IMR-90 (cell line): ENCODE results near the gene SETX. TPM values are rescaled to one million over a fixed set of nuclear protein-coding genes. Genes with fewer than 3 reads are reported as not detected.

Experiments used
- ATAC-seq: fragments of 200-7000 bp; cut with Tn5 transposase; 2 replicates; pipeline ENCODE4 v1.9.1; 2020; ENCODE audit warnings: low read depth, mild to moderate bottlenecking, moderate library complexity
- BruUV-seq: library from RNA; stranded (reverse); fragments of 400-500 nt; replicated peaks from 2 replicates; lab custom pipeline; 2021; lab: Mats Ljungman, UMichigan
- CTCF ChIA-PET: fragments of 300-600 bp; formaldehyde crosslinking; extraction: SDS; loops from one replicate; lab custom pipeline; 2021; ENCODE audit warnings: antibody characterized with exemption; lab: Yijun Ruan, JAX
- POLR2A ChIA-PET: fragments of 300-600 bp; sonication (Branson Sonifier 250); formaldehyde crosslinking; loops from one replicate; lab custom pipeline; 2022; ENCODE audit warnings: antibody characterized with exemption; ENCODE audit not compliant: unreplicated experiment; lab: Charles Lee
- DNase-seq: peaks from one replicate; pipeline ENCODE4 v3.0.0; 2013
- H2AFZ ChIP-seq: replicated peaks from 2 replicates; pipeline ENCODE3; 2013; ENCODE audit warnings: low read length, mild to moderate bottlenecking; ENCODE audit not compliant: poor library complexity
- H2AK5ac ChIP-seq: 2 replicates; pipeline ENCODE4 v1.6.1; 2013; ENCODE audit warnings: low read depth, low read length, inconsistent platforms
- H2AK9ac ChIP-seq: replicated peaks from 2 replicates; pipeline ENCODE3; 2013; ENCODE audit warnings: mild to moderate bottlenecking, low read depth, low read length, moderate library complexity; ENCODE audit not compliant: poor library complexity
- H2BK120ac ChIP-seq: 2 replicates; pipeline ENCODE4 v1.6.1; 2013; ENCODE audit warnings: low read depth, low read length, inconsistent platforms
- H2BK15ac ChIP-seq: 3 replicates; pipeline ENCODE4 v1.6.1; 2013; ENCODE audit warnings: low read depth, low read length, inconsistent platforms
- H2BK20ac ChIP-seq: 2 replicates; pipeline ENCODE4 v1.6.1; 2013; ENCODE audit warnings: low read depth, mild to moderate bottlenecking, inconsistent platforms, low read length, moderate library complexity
- H2BK5ac ChIP-seq: 2 replicates; pipeline ENCODE4 v1.6.1; 2013; ENCODE audit warnings: mild to moderate bottlenecking, low read depth, low read length, inconsistent platforms; ENCODE audit not compliant: poor library complexity, severe bottlenecking
- H3K14ac ChIP-seq: replicated peaks from 2 replicates; pipeline ENCODE4 v1.6.1; 2013; ENCODE audit warnings: low read depth, low read length, inconsistent platforms
- H3K18ac ChIP-seq: 2 replicates; pipeline ENCODE4 v1.6.1; 2013; ENCODE audit warnings: low read depth, low read length, control low read depth
- H3K23ac ChIP-seq: 2 replicates; pipeline ENCODE4 v1.6.1; 2013; ENCODE audit warnings: low read depth, low read length, inconsistent platforms
- H3K27ac ChIP-seq: 2 replicates; pipeline ENCODE4 v1.5.1; 2013; ENCODE audit warnings: mild to moderate bottlenecking, control low read depth, low read length; ENCODE audit not compliant: insufficient read depth
- H3K27me3 ChIP-seq: 2 replicates; pipeline ENCODE4 v1.6.1; 2013; ENCODE audit warnings: low read length; ENCODE audit not compliant: control insufficient read depth, insufficient read depth
- H3K36me3 ChIP-seq: 2 replicates; pipeline ENCODE4 v1.6.1; 2013; ENCODE audit warnings: low read length, mixed read lengths; ENCODE audit not compliant: control insufficient read depth, insufficient read depth
- H3K4ac ChIP-seq: 2 replicates; pipeline ENCODE4 v1.6.1; 2013; ENCODE audit warnings: low read depth, low read length, inconsistent platforms
- H3K4me1 ChIP-seq: 2 replicates; pipeline ENCODE4 v1.6.1; 2013; ENCODE audit warnings: low read length, mixed read lengths; ENCODE audit not compliant: control insufficient read depth, insufficient read depth
- H3K4me2 ChIP-seq: 2 replicates; pipeline ENCODE4 v1.6.1; 2013; ENCODE audit warnings: low read depth, mild to moderate bottlenecking, control low read depth, low read length, moderate library complexity
- H3K4me3 ChIP-seq: 2 replicates; pipeline ENCODE4 v1.5.1; 2013; ENCODE audit warnings: low read depth, mild to moderate bottlenecking, control low read depth, low read length, moderate library complexity; ENCODE audit not compliant: insufficient read depth
- H3K56ac ChIP-seq: 2 replicates; pipeline ENCODE4 v1.6.1; 2013; ENCODE audit warnings: low read length, inconsistent platforms; ENCODE audit not compliant: insufficient read depth; ENCODE audit errors: extremely low read depth
- H3K79me1 ChIP-seq, 2 experiments: 2 replicates each; pipeline ENCODE4 v1.6.1; 2013; ENCODE audit warnings: low read length in 2 of 2, inconsistent platforms in 1 of 2, low read depth in 1 of 2
- H3K9ac ChIP-seq: 2 replicates; pipeline ENCODE4 v1.6.1; 2013; ENCODE audit warnings: low read depth, low read length, control low read depth
- H3K9me1 ChIP-seq: 2 replicates; pipeline ENCODE4 v1.6.1; 2013; ENCODE audit warnings: low read length, inconsistent platforms; ENCODE audit not compliant: insufficient read depth
- H3K9me3 ChIP-seq: 2 replicates; pipeline ENCODE4 v1.6.1; 2013; ENCODE audit warnings: low read length; ENCODE audit not compliant: control insufficient read depth, insufficient read depth
- H4K20me1 ChIP-seq: 2 replicates; pipeline ENCODE4 v1.6.1; 2013; ENCODE audit warnings: low read length, inconsistent platforms; ENCODE audit not compliant: insufficient read depth
- H4K5ac ChIP-seq: 2 replicates; pipeline ENCODE4 v1.6.1; 2013; ENCODE audit warnings: mild to moderate bottlenecking, low read depth, low read length, control low read depth
- H4K8ac ChIP-seq, 2 experiments: 2 replicates each; pipeline ENCODE4 v1.6.1; 2013; ENCODE audit warnings: low read depth in 2 of 2, low read length in 2 of 2, control low read depth in 1 of 2, inconsistent platforms in 1 of 2
- H4K91ac ChIP-seq: 2 replicates; pipeline ENCODE4 v1.6.1; 2013; ENCODE audit warnings: low read depth, low read length, inconsistent platforms; ENCODE audit not compliant: insufficient read depth
- CEBPB ChIP-seq: IDR thresholded peaks from 2 replicates; pipeline ENCODE4 v1.6.1; 2012; ENCODE audit warnings: low read depth, low read length, improper control_type of control experiment
- CHD1 ChIP-seq: IDR thresholded peaks from 2 replicates; pipeline ENCODE4 v1.6.1; 2012; ENCODE audit warnings: low read depth, low read length, improper control_type of control experiment
- FOS ChIP-seq: fragments of 150-350 bp; IDR thresholded peaks from 2 replicates; pipeline ENCODE4 v1.6.1; 2016; ENCODE audit warnings: low read depth, low read length
- MAFK ChIP-seq: IDR thresholded peaks from 2 replicates; pipeline ENCODE4 v1.6.1; 2012; ENCODE audit warnings: low read depth, low read length, improper control_type of control experiment
- MAZ ChIP-seq: IDR thresholded peaks from 2 replicates; pipeline ENCODE4 v1.6.1; 2012; ENCODE audit warnings: low read depth, mild to moderate bottlenecking, low read length, improper control_type of control experiment, moderate library complexity, borderline replicate concordance
- MXI1 ChIP-seq: IDR thresholded peaks from 2 replicates; pipeline ENCODE4 v1.6.1; 2012; ENCODE audit warnings: low read depth, mild to moderate bottlenecking, low read length, moderate library complexity, borderline replicate concordance
- POLR2A ChIP-seq: IDR thresholded peaks from 2 replicates; pipeline ENCODE4 v1.6.1; 2012; ENCODE audit warnings: mild to moderate bottlenecking, low read depth, low read length
- RAD21 ChIP-seq: IDR thresholded peaks from 2 replicates; pipeline ENCODE4 v1.6.1; 2012; ENCODE audit warnings: low read length, improper control_type of control experiment
- SMC3 ChIP-seq: fragments of 150-350 bp; IDR thresholded peaks from 2 replicates; pipeline ENCODE4 v1.6.1; 2016; ENCODE audit warnings: low read depth, mild to moderate bottlenecking, antibody characterized with exemption, low read length, moderate library complexity
- WGBS, 2 experiments: methylation state at CpG; one replicate each; pipeline versions ENCODE4 v1.1.5 to v1.1.7; 2013; ENCODE audit warnings: missing lambda C conversion rate in 2 of 2; ENCODE audit not compliant: insufficient read length in 1 of 2; ENCODE audit errors: extremely low coverage in 2 of 2; 5-methylcytosine and 5-hydroxymethylcytosine counted together
- dilution Hi-C: fragments of 300-500 bp; cut with HindIII; formaldehyde crosslinking; loops from one replicate; pipeline ENCODE4 v1.14.3; 2018; ENCODE audit warnings: low sequenced_read_pairs; ENCODE audit not compliant: unreplicated experiment
- in situ Hi-C: fragments of 300-500 bp; cut with MboI; formaldehyde crosslinking; loops from 3 replicates; pipeline ENCODE4 v1.14.3; 2019; ENCODE audit warnings: low sequenced_read_pairs, inconsistent platforms, mixed read lengths
- intact Hi-C: fragments of 100-400 bp; cut with micrococcal nuclease; formaldehyde crosslinking; loops from 2 replicates; pipeline ENCODE4 v1.10.0; 2022
- polyA plus RNA-seq, 3 experiments: library from polyadenylated mRNA; depleted of rRNA; stranded (reverse); fragments of >200 nt; gene quantifications; 2 replicates each; pipeline ENCODE4 v1.2.3, GENCODE V29; 2012; ENCODE audit warnings: low replicate concordance in 1 of 3
- total RNA-seq: library from RNA; depleted of rRNA; stranded (reverse); fragments of >200 nt; gene quantifications from 2 replicates; pipeline ENCODE4 v1.2.3, GENCODE V29; 2012
- TF ChIP-seq, protein P1 (sequence below): conservative IDR thresholded peaks from 2 replicates; pipeline ENCODE4 v1.5.1; 2012; ENCODE audit warnings: mild to moderate bottlenecking, low read depth, low read length, improper control_type of control experiment
- TF ChIP-seq, protein P2 (sequence below): fragments of 150-350 bp; IDR thresholded peaks from 2 replicates; pipeline ENCODE4 v1.6.1; 2016; ENCODE audit warnings: low read depth, mild to moderate bottlenecking, low read length, moderate library complexity, borderline replicate concordance
- TF ChIP-seq, protein P3 (sequence below): fragments of 150-350 bp; IDR thresholded peaks from 2 replicates; pipeline ENCODE4 v1.6.1; 2017; ENCODE audit warnings: mild to moderate bottlenecking, antibody characterized with exemption, low read length, low read depth

SETX gene
- total and polyA plus RNA-seq, 2 of the 4 experiments (the other 2 are of a cell fraction) = 13.1 to 55.0 TPM

DNA sequence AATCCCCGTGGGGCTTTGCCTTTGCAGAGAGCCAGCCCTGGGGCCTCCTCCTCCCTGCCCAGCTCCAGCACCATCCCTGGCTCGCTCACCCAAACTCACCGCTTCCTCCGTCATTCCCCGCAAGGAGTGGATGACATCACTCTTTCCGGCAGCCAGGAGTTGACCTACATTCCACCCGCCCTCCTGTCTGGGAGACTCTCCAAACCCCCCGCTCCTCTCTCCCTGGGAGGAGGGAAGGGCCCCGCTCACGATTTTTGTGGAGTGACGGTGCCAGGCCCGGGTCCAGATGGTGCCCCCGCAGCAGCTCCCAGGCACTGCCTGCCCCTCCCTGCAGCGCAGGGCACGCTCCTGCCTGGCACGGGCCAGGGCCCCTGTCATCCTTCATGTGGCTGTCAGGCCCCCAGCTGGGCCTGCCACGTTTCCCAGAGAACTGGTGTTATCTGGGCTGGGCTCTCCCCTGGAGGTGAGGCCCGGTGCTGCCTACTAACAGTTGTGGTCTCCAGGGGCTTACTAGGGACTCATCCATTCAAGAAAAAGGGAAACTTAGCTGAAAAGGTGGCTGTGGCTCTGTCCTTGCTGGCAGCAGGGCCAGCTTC lies 140.7 kb downstream of the SETX start (continued):
- TF ChIP-seq, protein P1, sequence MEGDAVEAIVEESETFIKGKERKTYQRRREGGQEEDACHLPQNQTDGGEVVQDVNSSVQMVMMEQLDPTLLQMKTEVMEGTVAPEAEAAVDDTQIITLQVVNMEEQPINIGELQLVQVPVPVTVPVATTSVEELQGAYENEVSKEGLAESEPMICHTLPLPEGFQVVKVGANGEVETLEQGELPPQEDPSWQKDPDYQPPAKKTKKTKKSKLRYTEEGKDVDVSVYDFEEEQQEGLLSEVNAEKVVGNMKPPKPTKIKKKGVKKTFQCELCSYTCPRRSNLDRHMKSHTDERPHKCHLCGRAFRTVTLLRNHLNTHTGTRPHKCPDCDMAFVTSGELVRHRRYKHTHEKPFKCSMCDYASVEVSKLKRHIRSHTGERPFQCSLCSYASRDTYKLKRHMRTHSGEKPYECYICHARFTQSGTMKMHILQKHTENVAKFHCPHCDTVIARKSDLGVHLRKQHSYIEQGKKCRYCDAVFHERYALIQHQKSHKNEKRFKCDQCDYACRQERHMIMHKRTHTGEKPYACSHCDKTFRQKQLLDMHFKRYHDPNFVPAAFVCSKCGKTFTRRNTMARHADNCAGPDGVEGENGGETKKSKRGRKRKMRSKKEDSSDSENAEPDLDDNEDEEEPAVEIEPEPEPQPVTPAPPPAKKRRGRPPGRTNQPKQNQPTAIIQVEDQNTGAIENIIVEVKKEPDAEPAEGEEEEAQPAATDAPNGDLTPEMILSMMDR = peak; percentile 23; the same call in 1 of the 2 replicates
- TF ChIP-seq CHD1 = no peak

DNA sequence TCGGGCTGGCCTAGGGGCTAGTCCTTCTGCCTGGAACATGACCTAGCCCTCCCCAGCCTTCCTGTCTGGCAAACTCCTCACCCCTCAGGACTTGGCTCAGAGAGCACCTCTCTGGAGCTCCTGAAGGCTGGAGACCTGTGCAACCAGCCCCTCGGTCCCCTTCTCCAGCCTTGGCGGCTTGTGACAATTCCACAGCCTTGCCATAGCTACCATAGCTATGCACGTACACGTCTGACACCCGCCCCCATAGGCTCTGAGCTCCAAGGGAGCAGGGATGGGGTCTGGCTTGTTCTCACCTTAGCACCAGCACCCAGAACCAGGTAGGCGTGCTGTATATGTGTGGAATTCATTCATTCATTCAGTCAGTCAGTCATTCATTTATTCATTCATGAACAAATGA lies 143.2 kb downstream of the SETX start:
- BruUV-seq = no TSS peak
- no peaks in the 10 kb centered on the region for H3K79me1 ChIP-seq
- intact Hi-C loops (no loop called here), in situ Hi-C loops (no loop called here), dilution Hi-C loops (no loop called here)
- ChIA-PET CTCF (no interaction called here), POLR2A (no interaction called here)
- no peak overlapping the region for H2BK15ac ChIP-seq
- H3K9ac ChIP-seq = no peak overlapping the region
- peaks cover 14% of the 10 kb centered on the region; the same call in 1 of the 2 replicates for H3K9me1 ChIP-seq
- no peak overlapping the region for H4K5ac ChIP-seq
- no peak overlapping the region for H3K4me2 ChIP-seq
- H2AK9ac ChIP-seq = no peak overlapping the region
- H4K8ac ChIP-seq = no peak overlapping the region
- H4K91ac ChIP-seq = no peak overlapping the region
- no peak overlapping the region for H2AFZ ChIP-seq
- H3K14ac ChIP-seq = no peak overlapping the region
- no peak overlapping the region for H3K4ac ChIP-seq
- TF ChIP-seq FOS = no peak
- TF ChIP-seq, protein P2, sequence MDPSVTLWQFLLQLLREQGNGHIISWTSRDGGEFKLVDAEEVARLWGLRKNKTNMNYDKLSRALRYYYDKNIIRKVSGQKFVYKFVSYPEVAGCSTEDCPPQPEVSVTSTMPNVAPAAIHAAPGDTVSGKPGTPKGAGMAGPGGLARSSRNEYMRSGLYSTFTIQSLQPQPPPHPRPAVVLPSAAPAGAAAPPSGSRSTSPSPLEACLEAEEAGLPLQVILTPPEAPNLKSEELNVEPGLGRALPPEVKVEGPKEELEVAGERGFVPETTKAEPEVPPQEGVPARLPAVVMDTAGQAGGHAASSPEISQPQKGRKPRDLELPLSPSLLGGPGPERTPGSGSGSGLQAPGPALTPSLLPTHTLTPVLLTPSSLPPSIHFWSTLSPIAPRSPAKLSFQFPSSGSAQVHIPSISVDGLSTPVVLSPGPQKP = no peak
- TF ChIP-seq, protein P3, sequence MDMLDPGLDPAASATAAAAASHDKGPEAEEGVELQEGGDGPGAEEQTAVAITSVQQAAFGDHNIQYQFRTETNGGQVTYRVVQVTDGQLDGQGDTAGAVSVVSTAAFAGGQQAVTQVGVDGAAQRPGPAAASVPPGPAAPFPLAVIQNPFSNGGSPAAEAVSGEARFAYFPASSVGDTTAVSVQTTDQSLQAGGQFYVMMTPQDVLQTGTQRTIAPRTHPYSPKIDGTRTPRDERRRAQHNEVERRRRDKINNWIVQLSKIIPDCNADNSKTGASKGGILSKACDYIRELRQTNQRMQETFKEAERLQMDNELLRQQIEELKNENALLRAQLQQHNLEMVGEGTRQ = no peak
- no peak for TF ChIP-seq MXI1
- TF ChIP-seq CHD1 = no peak
- no peak for TF ChIP-seq SMC3
- no peak for TF ChIP-seq CEBPB
- no peak for TF ChIP-seq POLR2A
- no peak for TF ChIP-seq MAZ
- TF ChIP-seq MAFK = no peak
- no peak for TF ChIP-seq RAD21
- H2AK5ac ChIP-seq = no peak overlapping the region
- no peak overlapping the region for H3K4me3 ChIP-seq
- H3K4me1 ChIP-seq = peaks cover 7% of the 10 kb centered on the region
- no peak overlapping the region for H2BK120ac ChIP-seq
- WGBS, 2 experiments = 100% methylated on average over 1 of the region's 7 CpGs; no CpG with 5 or more reads in 1 of the 2 experiments
- H3K27ac ChIP-seq = no peak overlapping the region
- no peak overlapping the region for H3K18ac ChIP-seq
- H2BK5ac ChIP-seq = no peak overlapping the region
- DNase-seq (no peak), ATAC-seq (no peak)
- H3K27me3 ChIP-seq = peaks cover 18% of the 10 kb centered on the region; the same call in 1 of the 2 replicates
- H3K36me3 ChIP-seq = no peaks in the 10 kb centered on the region
- no peak overlapping the region for H3K56ac ChIP-seq
- no peak overlapping the region for H2BK20ac ChIP-seq
- no peak overlapping the region for H3K23ac ChIP-seq
- H4K20me1 ChIP-seq = no peaks in the 10 kb centered on the region
- no peaks in the 10 kb centered on the region for H3K9me3 ChIP-seq
